Hindlimb muscle (tissue), 1 donor: Measurements from ENCODE around the gene CPXM2. TPM values are rescaled to one million over a fixed set of nuclear protein-coding genes. Genes with fewer than 3 reads are reported as not detected.

Experiments
- DNase-seq: peaks from one replicate; pipeline ENCODE4 v3.0.0-alpha.2; 2013
- polyA plus RNA-seq: library from polyadenylated mRNA; unstranded; fragments of 120-200 nt; gene quantifications from one replicate; pipeline ENCODE4 v1.2.1, GENCODE V29; 2013; ENCODE audit not compliant: insufficient read length

Gene CPXM2
- polyA plus RNA-seq, 1 donor = 0.97 TPM

GRCh38 chr10:123847686-123848432 lies 43.7 kb downstream of the CPXM2 start:
- DNase-seq = no peak

- no peak for DNase-seq
Measured at GRCh38 chr10:123843835-123844234, 47.8 kb downstream of the CPXM2 start.

GRCh38 chr10:123842692-123843385 lies 48.8 kb downstream of the CPXM2 start:
- DNase-seq = no peak

GRCh38 chr10:123841560-123841959 lies 50.0 kb downstream of the CPXM2 start:
- no peak for DNase-seq

- no peak for DNase-seq
Measured at GRCh38 chr10:123841115-123841514, 50.5 kb downstream of the CPXM2 start.

- no peak for DNase-seq
Measured at GRCh38 chr10:123840714-123841113, 50.9 kb downstream of the CPXM2 start.

- no peak for DNase-seq
Measured at GRCh38 chr10:123838596-123839310, 52.9 kb downstream of the CPXM2 start.

- no peak for DNase-seq
Measured at GRCh38 chr10:123837756-123838155, 53.9 kb downstream of the CPXM2 start.

- DNase-seq = no peak
Measured at GRCh38 chr10:123836418-123837145, 55.0 kb downstream of the CPXM2 start.

- DNase-seq = no peak
Measured at GRCh38 chr10:123835575-123835974, 56.0 kb downstream of the CPXM2 start.

- no peak for DNase-seq
Measured at GRCh38 chr10:123833170-123833850, 58.3 kb downstream of the CPXM2 start.

GRCh38 chr10:123831259-123831658 lies 60.3 kb downstream of the CPXM2 start:
- no peak for DNase-seq

- DNase-seq = no peak
Measured at GRCh38 chr10:123821136-123821535, 70.5 kb downstream of the CPXM2 start.

- no peak for DNase-seq
Measured at GRCh38 chr10:123809632-123810031, 82.0 kb downstream of the CPXM2 start.

- no peak for DNase-seq
Measured at GRCh38 chr10:123808906-123809305, 82.7 kb downstream of the CPXM2 start.

- DNase-seq = no peak
Measured at GRCh38 chr10:123808286-123808685, 83.3 kb downstream of the CPXM2 start.

GRCh38 chr10:123807444-123808035 lies 84.1 kb downstream of the CPXM2 start:
- no peak for DNase-seq

GRCh38 chr10:123804716-123805115 lies 86.9 kb downstream of the CPXM2 start:
- DNase-seq = no peak

GRCh38 chr10:123800821-123801220 lies 90.8 kb downstream of the CPXM2 start:
- DNase-seq = no peak

GRCh38 chr10:123800289-123800688 lies 91.3 kb downstream of the CPXM2 start:
- peak; percentile 28 for DNase-seq

- no peak for DNase-seq
Measured at GRCh38 chr10:123798856-123799255, 92.8 kb downstream of the CPXM2 start.

- DNase-seq = no peak
Measured at GRCh38 chr10:123797813-123798212, 93.8 kb downstream of the CPXM2 start.
